NCI-H510A treated with DMSO at 0.1 percent for 48 hours (cell line): ENCODE results near the gene CNDP2.
"Not testable (repeated sequence)": the region's sequence is repeated elsewhere in the genome, so short reads cannot be mapped to it uniquely, and the experiment has no call there.

ENCODE experiments used
- DNase-seq: peaks from one replicate; lab custom pipeline; 2025; lab: John Stamatoyannopoulos, UW

Gene CNDP2

DNA sequence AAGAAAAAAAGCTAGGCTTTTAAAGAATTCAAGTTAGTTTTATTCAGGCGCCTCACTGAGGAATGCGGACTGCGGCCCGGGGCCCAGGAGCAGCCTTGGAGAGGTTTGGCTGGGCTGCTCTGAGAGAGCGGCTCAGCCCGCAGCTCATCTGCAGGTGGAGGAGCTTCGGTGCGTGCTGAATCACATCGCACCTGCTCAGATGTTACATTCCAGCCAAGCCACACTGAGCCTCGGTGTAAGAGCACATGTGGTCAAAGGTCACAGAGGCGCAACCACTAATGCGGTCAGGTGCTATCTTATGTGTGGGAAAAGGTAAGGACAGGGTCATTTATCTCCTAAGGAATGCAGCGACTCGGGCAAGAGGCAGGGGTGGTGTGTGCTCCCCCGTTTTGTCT, 21.1 kb downstream of the CNDP2 start:
- DNase-seq, result no peak

DNA sequence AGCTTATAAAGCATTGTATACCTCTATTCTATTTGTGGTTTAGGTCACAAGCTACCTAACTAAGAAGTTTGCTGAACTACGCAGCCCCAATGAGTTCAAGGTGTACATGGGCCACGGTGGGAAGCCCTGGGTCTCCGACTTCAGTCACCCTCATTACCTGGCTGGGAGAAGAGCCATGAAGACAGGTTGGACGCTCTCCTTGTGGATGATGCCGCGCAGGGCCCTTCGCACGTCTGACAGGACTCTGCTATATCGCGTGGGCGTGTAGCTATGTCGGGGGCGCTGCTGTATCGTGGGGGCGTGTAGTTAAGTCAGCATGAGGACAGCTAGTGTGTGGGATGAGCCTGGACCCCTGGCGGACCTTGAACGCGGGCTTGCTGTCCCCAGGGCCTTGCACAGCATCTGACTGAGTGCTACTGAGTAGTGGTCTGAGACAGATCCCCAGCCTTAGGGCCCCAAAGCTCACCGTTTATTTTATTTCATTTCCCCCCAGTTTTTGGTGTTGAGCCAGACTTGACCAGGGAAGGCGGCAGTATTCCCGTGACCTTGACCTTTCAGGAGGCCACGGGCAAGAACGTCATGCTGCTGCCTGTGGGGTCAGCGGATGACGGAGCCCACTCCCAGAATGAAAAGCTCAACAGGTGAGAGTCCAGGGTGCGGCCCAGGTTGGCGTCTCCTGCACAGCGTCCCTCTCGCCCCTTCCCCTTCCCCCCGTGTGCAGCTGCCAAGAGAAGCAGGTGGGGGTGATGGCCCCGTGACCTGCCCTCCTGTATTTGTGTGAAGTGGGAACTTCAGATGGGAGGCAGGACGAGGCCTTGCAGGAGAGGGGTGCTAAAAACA, 22.5 kb downstream of the CNDP2 start:
- no peak for DNase-seq

DNA sequence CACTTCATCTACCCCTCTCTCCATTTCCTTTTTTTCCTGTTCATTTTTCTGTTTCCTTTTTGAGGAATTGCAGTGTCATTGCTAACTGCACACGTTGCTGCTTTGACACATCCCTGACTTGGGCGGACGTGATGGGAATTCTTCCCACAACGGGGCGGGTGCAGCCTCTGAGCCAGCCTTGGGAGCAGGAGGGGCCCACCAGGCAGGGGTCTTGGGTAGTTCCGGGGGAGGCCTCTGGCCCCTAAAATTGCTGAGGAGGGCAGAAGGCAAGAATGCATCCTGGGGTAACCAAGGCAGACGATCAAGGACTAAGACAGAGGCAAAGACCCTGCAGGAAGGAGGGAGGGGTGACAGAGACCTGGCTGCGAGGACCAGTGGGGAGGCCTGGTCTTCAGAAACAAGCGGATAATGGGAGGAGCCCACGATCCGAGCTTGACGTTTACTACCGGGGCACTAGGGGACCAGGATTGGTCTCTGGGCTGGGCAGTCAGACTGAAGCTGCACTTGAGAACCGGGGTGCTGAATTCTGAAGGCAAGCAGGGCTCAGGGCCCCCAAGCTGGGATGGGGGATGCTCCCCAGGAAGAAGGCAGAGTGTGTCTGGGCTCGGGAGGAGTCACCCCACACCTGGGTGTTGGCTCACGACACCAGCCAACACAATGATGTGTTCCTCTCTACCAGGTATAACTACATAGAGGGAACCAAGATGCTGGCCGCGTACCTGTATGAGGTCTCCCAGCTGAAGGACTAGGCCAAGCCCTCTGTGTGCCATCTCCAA, 23.3 kb downstream of the CNDP2 start:
- no peak for DNase-seq

DNA sequence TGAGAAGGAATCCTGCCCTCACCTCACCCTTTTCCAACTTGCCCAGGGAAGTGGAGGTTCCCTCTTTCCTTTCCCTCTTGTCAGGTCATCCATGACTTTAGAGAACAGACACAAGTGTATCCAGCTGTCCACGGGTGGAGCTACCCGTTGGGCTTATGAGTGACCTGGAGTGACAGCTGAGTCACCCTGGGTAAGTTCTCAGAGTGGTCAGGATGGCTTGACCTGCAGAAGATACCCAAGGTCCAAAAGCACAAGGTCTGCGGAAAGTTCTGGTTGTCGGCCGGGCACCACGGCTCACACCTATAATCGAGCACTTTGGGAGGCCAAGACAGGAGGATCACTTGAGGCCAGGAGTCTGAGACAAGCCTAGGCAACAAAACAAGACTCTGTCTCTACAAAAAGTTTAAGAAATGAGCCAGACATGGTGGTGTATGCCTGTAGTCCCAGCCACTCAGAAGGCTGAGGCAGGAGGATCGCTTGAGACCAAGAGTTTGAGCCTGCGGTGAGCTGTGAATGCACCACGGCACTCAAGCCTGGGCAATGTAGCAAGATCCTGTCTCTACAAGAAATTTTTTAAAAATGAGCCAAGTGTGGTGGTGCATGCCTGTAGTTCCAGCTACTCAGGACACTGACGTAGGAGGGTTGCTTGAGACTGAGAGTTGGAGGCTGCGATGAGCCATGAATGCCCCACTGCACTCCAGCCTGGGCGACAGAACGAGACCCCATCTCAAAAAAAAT, 24.1 kb downstream of the CNDP2 start:
- no peak for DNase-seq

DNA sequence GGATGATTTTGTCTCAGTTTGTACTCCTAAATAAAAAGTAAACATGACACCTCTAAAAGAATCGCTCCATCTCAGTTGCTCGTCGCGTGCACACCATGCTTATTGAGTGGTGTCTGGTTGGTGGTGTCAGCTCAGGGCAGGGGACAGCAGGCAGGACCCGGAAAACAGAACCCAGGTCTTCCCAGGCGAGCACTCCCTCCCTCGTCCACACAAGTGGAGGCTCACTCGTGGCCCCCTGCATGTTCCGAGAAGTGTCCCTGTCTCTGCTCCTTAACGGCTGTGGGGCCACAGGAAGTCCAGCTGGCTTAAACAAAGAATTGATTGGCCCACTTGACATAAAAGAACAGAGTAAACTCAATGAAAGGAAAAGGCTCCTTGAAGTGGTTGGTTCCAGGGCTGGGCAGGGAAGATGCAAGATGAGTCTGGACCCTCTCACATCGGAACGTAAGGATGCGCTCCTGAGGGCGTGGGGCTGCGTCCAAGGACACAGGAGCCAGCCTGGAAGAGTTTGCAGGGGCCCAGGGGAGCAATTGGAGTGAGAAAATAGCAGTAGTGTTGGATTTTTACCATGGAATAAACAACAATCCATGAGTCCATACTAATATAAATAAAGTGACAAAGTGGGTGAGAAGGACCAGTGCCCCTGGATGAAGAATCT, 25.0 kb downstream of the CNDP2 start:
- no peak for DNase-seq

DNA sequence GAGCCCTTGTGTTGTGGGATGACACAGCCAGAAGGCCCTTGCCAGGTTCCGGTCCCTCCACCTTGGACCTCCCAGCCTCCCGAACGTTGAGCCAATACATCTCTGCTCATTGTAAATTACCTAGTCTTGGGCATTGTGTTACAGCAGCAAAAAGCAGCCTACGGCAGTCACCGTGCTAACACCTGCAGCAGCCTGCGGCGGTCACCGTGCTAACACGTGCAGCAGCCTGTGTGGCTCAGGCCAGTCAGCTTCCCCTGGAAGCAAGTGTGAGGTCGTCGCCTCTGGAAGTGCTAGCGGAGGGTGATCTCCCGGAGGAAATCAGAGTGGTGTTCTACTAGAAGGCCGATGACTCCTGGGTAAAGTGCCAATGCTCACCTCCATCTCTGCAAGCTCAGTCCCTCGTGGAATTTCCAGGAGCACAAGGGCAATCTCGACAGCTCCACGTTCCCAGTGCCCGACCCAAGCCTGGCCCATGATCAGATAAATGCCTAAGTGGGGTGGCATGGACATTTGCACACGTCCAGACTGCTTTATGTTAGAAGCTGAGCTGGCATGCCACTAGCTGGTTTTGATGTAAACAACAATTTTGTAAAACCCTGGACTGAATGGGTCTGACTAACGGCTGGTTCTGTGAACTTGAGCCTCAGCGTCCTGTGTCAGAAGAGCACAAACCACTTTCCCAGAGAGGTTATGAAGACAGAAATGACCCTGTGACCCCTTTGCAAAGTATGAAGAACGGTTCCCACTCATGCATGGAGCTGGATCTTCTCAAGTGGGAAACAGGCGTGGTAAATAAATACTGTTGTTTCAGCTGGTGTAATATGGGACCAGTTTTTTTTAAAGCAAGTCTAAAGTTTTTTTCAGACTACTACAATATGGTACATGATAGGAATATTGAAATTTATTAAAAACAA, 26.7 kb downstream of the CNDP2 start:
- peak; percentile 96 for DNase-seq

DNA sequence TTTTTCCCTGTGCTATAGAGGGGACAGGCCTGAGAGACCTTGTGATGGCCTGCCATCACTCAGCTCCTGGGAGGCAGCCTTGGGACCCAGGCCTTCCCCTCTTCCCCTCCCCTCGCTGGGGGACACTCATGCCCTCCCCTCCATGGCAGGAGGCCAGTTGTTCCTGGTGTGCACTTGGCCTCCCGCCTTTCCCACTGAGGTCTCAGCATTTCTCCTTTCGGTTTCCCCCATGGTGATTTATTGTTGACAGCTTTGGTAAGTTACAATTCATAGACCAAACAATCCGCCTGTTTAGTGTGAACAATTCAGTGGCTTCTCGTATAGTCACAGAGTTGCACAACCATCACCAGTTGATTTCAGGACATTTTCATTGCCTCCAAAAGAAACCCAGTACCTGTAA, 27.9 kb downstream of the CNDP2 start:
- peak; percentile 97 for DNase-seq

DNA sequence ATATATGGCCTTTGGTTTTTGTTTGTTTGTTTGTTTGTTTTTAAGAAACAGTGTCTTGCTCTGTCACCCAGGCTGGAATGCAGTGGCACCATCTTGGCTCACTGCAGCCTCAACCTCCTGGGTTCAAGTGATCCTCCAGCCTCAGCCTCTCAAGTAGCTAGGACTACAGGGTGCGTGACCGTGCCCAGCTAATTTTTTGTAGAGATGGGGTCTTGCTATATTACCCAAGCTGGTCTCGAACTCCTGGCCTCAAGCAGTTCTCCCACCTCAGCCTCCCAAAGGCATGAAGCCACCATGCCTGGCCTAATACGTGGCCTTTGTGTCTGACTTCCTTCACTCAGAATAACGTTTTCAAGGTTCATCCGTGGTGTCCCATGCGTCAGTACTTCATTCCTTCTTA, 28.8 kb downstream of the CNDP2 start:
- DNase-seq, result not testable (repeated sequence)

DNA sequence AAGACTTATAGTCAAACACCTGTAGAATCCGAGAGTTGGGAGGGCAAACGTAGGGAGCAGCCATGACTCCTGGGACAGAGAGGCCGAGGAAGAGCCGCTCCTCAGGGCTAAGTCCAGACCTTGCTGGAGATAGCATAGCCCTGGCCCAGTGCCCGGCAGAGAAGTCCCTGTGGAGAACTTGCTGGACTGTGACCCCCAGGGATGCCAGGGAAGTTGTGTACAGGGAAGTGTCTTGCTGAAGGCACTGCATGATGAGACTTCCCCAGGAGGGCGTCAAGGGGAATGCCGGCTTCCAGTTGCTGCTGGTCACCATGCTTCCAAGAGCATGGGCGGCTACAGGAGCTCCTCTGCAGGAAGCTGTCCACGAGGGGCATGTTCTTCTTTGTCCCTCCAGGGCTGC, 29.6 kb downstream of the CNDP2 start:
- no peak for DNase-seq

DNA sequence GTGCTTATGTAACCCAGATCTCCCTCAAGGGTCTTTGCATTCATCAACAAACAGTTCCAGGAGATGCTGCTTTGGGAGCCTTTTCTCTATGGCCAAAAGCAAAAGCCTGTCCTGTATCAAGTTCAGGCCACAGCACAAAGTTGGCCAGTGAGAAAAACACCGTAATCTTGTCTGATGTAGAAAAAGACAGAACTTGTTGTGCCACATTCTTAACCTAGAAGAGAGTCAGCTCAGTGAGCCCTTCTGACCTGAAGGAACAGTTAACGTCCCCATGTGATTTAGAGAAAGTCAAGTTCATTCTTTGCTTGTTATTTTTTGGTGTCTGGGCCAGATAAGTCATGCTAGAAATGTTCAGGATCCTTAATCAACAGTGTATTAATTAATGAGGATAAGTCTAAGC, 30.3 kb downstream of the CNDP2 start:
- no peak for DNase-seq

DNA sequence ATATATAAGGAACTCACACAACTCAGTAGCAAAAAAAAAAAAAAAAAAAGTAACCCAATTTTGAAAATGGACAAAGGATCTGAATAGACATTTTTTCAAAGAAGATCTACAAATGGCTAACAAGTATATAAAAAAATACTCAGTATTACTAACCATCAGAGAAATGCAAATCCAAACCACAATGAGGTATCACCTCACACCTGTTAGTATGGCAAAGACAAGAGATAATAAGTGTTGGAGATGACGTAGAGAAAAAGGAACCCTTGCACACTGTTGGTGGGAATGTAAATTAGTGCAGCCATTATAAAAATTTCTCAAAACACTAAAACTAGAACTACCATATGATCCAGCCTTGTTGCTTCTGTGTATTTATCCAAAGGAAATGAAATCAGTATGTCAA, 32.3 kb downstream of the CNDP2 start:
- no peak for DNase-seq

DNA sequence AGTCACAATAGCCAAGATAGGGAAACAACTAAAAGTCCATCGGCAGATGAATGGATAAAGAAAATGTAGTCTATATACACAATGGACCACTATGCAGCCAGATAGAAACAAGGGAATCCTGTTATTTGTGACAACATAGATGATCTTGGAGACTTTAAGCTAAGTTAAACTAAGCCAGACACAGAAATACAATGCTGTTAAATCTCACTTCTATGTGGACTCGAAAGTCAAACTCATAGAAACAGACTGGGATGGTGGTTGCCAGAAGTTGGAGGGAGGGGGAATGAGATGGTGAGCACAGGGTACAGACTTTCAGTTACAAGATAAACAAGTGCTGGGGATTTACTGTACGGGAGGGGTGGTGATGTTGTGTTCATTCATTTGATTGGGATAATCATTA, 32.8 kb downstream of the CNDP2 start:
- DNase-seq, result no peak

DNA sequence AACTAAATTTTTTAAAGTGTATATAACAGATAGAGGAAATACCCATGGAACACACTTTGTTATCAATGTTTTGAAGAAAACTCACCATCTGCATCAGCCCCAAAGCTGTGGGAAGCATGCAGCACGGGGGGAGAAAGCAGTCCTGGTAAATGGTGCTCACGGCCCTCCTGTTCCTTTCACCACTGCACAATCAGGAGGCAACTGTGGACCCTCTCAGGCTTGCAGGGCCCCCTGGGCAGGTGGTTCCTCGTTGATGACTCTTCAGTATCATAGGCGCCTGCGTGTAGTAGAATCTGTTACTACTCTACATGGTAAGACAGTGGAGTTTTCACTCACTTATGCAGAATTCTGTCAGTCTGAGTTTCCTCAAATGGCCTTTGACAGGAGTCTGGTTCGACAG, 33.2 kb downstream of the CNDP2 start:
- DNase-seq, result no peak

DNA sequence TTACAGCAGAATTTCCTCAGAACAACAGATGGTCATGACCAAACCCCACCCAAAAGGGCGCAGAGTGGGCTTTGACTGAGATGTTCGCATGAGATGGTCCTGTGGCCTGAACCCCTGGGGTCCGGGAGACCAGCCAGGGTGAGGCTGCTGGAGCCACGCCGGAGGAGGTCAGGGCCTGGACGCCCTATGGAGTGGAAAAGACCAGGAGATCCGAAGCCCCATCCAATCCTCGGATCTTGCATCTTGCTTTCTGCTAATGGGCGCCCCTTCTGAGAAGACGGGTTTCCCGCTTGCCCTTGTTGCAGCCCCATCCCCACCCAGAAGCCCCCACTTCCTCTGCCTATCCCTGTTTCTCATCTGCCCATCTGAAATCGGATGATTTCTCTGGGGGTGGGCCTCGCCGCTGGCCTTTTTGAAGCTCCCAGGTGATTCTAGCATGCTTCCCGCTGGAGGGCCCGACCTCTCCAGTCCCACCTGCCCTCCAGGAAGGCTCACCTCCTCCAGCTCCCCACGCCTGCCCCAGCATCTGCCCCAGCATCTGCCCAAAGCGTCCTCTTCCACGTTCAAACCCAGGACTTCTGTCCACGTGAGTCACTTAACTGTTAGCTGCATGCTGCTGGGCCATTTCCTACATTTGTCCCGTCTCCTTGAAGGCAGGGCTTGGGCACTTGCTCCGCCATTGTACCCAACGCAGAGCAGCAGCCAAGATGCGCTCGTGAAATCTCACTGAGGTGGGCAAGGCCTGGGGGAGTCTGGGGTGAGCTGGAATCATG, 33.8 kb downstream of the CNDP2 start:
- DNase-seq, result no peak

DNA sequence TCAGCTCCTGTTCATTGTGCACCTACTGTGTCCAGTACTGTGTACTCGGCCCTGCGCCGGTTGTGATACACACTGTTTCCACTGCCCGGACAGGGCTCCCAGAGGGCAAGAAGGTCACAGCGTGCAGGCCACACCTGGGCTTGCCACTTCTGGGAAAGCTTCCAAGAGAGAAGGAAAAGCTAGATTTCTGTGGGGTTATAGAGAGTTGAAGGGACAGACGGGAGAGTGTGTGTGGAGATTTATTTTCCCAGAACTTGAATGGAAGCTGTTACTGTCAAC, 34.4 kb downstream of the CNDP2 start:
- DNase-seq, result no peak

DNA sequence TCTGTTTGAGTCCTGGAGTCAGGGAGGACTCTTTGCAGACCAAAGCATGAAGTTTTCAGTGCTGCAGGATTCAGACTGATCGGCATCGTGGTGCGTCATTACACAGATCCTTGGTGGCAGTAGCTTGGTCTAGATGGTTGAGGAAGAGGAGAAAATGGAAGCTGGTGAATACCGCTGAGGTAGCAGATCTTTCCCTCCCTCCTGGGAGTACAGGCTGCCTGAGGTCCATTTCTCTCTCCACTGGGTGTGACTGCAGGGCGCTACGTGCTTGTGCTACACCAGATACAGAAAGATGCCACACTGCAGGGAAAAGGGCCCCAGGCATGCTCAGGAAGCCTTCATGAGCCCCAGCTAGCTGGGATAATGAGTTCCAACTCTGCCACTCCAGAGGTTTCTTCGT, 34.9 kb downstream of the CNDP2 start:
- no peak for DNase-seq

DNA sequence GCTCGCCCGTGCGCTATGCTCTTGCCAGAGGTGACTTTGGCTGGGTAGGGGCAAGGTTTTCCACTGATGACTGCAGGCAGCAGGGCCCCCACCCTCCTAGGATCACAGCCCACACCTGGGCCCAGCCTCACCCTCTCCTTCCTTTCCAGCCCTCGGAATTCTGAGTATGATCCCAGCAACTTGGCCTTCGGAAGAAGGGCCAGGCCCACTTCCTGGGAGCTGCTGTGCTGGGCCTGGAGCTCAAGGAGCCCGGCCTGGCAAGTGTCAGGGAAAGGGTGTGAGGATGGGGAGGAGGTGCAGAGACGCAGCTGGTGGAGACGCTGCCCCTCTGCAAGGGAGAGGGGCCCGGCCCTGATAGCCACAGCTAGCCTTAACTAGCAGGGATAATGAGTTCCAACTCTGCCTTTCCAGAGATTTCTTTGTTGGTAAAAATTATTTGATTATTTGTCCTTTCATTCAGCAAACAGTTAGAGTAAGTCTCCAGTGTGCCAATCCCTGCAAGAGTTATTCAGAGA, 36.4 kb downstream of the CNDP2 start:
- DNase-seq, result no peak

DNA sequence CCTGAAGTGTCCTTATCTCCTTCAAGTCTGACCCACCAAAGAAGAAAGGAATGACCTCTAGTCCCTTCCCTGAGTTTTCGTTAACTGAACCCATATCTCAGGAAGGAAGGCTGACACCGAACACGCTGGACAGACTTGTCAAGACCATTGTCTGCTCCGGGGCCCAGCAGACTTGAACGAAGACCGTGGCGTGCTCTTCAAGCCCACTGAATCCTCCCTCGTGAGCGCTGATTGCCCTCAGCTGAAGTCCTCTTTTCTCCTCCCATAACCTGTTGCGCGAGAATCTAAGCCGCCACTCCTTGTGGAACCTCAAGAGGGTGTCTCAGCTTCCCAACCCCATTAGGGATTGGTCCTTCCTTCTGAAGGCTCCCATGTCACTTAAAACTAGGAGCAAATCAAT, 37.5 kb downstream of the CNDP2 start:
- no peak for DNase-seq

DNA sequence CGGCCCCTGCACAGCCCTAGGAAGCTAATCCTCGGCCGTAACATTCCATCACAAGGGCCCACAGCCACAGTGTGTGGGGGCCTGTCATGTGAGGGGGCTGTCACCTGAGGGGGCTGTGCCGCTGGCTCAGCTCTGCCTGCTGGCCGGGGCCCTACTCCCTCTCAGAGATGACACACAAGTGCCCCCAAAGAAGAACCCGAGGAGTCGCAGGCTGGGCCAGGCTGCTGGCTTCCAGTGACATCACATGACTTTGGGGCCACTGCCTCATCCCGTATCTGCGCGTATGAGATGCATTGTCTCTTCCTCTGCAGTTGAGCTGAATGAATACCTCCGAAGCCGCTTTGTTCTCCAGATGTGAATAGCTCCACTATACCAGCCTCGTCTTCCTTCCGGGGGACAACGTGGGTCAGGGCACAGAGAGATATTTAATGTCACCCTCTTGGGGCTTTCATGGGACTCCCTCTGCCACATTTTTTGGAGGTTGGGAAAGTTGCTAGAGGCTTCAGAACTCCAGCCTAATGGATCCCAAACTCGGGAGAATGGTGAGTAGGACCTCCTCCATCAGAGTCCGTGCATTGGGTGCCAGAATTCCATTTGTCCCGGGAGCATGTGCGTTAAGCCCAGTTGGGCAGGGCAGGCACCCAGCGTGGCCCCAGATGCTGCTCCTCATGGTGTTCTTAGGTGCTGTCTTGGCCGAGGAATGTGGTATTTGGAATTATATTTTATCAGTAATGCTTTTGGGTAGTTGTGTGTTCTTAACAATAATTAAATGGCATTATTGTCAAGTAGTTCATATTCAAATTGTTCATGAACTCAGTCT, 38.2 kb downstream of the CNDP2 start, which contains the start of gene CNDP1:
Gene CNDP1, plus strand, starts transcription at position 351 of the 820 bp plus-strand sequence. Its CDS starts 168 bp downstream, at position 519.
- no peak for DNase-seq
